A549 treated with Mapracorat at 1 μM for 4 hours (cell line): ENCODE measurements around the gene ZNF865. TPM values are rescaled to one million over a fixed set of nuclear protein-coding genes. Genes with fewer than 3 reads are reported as not detected.

Experiments
- total RNA-seq: library from RNA; stranded (reverse); fragments of 200-300 nt; extraction: Qiagen RNA extraction; gene quantifications from 5 replicates; pipeline ENCODE4 v1.2.3, GENCODE V29; 2022

Gene ZNF865
- 6.9 to 12.2 TPM (median 11.8 TPM) in 5 replicates for total RNA-seq

DNA sequence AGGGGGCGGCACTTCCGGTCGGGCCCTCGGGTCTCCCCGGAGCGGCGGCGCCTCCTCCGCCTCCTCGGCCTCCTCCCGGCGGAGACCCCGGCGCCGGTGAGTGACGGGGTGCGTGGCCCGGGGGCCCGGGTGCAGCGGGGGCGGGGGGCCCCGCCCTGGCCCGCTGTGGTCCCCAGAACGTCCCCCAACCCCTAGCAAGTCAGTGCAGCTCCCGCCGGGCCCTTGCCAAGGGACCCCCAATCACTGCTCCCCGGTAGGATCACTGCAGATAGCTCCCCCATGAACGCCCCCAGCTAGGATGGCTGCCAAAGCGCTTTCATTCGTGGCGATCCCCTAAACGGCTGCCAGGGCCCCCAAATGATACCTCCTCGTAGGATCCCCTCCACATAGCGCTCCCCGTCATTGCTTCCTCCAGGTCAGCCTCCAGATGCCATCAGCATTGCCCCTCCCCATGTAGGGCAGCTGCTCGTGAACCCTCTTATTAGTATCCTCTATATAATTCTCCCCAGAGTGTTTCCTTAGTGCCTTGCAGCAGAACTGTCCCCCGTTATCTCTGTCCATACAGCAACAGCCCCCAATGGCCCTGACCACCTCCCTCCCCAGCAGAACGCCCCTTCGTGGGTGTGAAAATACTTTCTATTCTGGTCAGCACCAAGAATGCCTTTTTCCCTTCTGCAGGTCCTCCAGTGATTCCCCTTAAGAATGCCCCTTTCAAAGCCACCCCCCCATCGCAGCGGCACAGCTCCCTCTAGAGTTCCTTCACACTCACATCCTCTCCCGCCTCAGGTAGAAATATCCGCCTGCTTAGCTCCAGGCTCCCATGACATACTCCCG is at the start of gene ZNF865:
Gene ZNF865, plus strand, starts transcription at position 11 of the 834 bp plus-strand sequence. CDS start 7,972 bp downstream, outside the sequence.

DNA sequence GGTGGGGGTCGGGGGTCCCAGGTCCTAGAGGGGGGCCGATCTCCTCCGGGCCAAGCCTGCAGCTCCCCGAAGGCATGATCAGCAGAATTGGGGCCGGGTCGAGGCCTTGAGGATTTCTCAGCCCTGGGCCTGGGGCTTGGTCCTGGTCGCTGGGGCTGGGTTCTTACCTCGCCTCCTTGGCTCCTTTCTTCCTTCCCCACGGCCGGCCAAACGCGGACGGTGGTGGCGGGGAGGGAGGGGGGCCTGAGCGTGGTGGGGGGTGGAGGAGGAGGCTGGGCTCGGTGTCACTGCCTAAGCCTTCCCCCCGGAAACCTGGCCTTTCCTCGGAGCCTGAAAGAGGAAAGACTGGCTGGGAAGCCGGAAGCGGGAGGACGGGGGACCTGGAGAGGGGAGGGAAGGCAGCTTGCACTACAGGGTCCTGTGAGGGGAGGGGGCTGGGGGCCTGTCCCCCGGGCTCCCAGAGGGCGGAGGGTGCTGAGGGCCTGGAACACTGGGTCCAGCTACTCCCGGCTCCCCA is 24.8 kb upstream of the ZNF865 start, which contains the start of gene ZNF579:
Gene ZNF579, minus strand, starts transcription at position 221 of the 517 bp plus-strand sequence. CDS start 1,209 bp downstream, outside the sequence.

GRCh38 chr19:55599468-55599841 is 6.0 kb upstream of the ZNF865 start, which contains the start of gene FIZ1:
FIZ1 (minus strand) TSS chr19:55599517; CDS start chr19:55597865, 1,652 bp downstream.

GRCh38 chr19:55599842-55600661 is 5.4 kb upstream of the ZNF865 start, which contains the start of gene ZNF524:
ZNF524 (plus strand) TSS chr19:55600288; CDS start chr19:55602113, 1,825 bp downstream.

GRCh38 chr19:55624109-55625003 is 18.9 kb downstream of the ZNF865 start, which contains the start of gene ZNF784:
ZNF784 (minus strand) TSS chr19:55624566; CDS start chr19:55624561, 5 bp downstream.

DNA sequence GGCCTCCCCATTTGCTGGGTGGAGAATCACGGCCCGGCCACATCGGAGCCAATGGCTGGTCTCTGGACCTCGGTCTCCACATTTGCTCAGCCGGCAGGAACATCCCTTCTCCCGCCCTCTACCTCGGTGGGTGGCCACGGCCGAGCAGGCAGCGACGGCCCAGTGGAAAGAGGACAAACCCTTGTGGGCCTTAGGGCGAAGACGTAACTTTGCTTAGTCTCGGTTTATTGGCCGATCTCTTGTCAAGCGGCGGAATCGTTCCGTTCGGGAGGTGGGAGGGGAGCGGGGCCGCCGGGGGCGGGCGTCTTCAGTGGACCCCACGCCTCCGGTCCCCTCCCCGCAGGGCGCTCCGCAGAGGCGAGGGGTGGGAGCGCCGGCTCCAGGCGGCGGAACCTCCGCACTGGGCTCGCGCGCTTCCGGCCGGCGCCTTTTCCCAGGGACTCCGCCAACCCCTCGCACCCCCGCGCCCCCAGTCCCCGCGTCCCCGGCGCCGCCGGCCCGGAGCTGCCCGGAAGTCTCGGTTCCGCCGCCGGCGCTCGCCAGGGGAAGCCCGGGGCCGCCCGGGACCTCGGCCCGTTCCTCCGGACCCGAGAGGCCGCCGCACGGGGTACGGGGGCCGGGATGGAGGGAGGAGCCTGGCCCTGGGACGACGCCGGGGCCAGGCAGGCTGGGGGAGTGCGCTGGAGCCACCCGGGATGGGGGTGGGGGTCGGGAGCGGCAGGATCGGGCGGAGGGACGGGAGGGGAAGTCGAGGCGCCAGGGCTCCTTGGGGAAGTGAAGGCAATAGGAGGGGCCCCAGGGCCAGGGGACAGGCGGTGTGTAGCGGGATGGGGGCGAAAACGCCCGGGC is 35.4 kb downstream of the ZNF865 start, which contains the start of gene ZNF580:
Gene ZNF580, plus strand, starts transcription at position 426 of the 849 bp plus-strand sequence. CDS start 1,507 bp downstream, outside the sequence.

DNA sequence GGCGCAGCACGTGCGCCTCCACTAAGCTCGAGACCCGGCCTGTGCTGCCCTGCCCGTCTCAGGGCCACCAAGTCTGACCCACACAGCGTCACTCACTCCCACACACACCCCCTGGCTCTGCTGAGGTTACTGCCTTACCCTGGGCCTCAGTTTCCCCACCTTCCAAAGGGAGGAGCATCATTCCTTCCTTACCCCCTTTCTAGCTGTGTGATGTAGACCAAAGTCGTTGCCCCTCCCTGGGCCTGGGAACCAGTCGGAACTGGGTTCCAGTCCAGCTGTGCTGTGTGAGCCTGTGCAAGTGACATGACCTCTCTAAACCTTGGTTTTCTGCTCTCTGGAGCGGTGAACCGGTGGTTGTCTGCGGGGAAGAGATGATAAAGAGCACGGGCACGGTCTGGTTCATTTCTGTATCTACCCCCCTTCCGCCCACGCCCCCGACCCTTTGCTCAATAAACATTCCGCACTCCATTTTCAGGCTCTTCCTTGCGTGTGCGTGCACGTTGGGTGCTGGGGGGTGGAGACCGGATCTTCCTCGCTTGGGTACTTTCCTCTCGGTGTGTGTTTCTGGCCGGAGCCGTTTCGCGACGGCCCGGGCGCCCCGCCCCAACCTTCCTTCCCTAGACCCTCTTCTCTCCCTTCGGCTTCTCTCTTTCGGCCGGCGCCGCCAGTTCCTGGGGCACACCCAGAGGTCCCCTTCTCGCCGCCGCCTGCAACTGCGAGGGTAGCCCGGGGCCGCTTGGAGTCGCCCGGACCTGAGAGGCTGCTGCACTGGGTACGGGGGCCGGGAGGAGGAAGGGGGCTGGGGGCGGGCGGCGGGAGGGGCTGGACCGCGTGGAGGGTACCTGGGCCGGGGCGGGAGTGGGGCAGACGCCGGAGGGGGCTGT is 37.8 kb downstream of the ZNF865 start, which contains the start of gene ZNF581:
Gene ZNF581, plus strand, starts transcription at position 647 of the 884 bp plus-strand sequence. CDS start 923 bp downstream, outside the sequence.

DNA sequence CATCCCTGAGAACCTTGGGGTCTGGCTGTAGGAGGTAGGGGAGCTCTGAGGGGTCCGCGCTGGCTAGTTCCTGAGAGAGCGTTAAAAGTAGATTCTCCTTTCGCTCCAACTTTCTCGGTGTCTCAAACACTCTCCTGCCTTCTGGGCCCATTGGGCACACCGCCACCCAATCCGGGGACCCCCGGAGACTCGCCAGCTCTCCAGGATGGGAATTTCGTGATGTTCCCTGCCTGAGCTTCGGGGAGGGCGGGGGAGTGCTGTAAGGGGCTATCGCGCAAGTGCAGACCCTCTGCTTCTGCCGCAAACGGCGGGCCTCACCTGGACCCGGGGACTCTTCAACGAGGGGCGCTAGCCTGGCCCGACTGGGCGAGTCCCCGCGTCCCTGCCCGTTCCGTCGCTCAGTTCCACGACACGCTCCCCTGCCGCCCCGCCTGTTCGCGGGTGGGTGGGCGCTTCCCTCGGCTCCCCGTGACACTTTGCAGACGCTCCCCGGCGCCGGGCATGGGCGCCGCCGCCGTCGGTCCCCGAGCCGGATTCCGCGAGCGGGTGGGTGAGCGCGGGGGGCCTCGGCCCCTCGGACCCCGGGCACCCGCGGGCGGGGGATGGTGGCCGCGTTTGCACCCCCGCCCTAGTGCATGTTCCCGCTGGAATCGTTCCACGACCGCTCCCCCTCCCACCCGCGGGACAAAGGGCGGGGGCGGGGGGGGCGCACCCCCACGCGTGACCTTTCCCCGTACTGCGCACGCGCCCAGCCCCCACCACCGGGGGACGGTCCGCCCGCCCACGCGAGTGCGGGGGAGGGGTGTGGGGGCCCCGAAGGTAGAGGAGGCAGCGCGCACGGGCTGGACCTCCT is 42.5 kb downstream of the ZNF865 start, which contains the start of gene CCDC106:
Gene CCDC106, plus strand, starts transcription at position 481 of the 853 bp plus-strand sequence. CDS start 835 bp downstream, outside the sequence.

GRCh38 chr19:55654868-55655647 is 49.6 kb downstream of the ZNF865 start, which contains the start of gene U2AF2:
U2AF2 (plus strand) TSS chr19:55655035; CDS start chr19:55655105, 70 bp downstream.

Other genes with a start within 250 kb of the ZNF865 start
- 0.05 to 0.22 TPM (median 0.08 TPM) in 5 replicates for gene GARIN5B, start 242.4 kb upstream of the ZNF865 start, total RNA-seq
- gene IL11, start 235.2 kb upstream of the ZNF865 start, total RNA-seq: 16.3 to 22.0 TPM (median 18.1 TPM) in 5 replicates
- gene TMEM190, start 228.8 kb upstream of the ZNF865 start, total RNA-seq: 1.1 to 2.4 TPM (median 1.5 TPM) in 5 replicates
- gene TMEM238, start 221.4 kb upstream of the ZNF865 start, total RNA-seq: 2.5 to 10.7 TPM (median 9.7 TPM) in 5 replicates
- gene RPL28, start 219.7 kb upstream of the ZNF865 start, total RNA-seq: 2,416 to 3,186 TPM (median 2,701 TPM) in 5 replicates
- 282 to 492 TPM (median 445 TPM) in 5 replicates for gene UBE2S, start 197.9 kb upstream of the ZNF865 start, total RNA-seq
- not detected in 5 replicates for gene SHISA7, start 162.3 kb upstream of the ZNF865 start, total RNA-seq
- gene ISOC2, start 144.0 kb upstream of the ZNF865 start, total RNA-seq: 54.7 to 59.3 TPM (median 58.4 TPM) in 5 replicates
- not detected in 5 replicates for gene C19orf85, start 140.9 kb upstream of the ZNF865 start, total RNA-seq
- 2.9 to 8.5 TPM (median 5.4 TPM) in 5 replicates for gene ZNF628, start 129.0 kb upstream of the ZNF865 start, total RNA-seq
- gene NAT14, start 120.5 kb upstream of the ZNF865 start, total RNA-seq: 31.7 to 58.5 TPM (median 52.9 TPM) in 5 replicates
- 0.53 to 0.93 TPM (median 0.61 TPM) in 5 replicates for gene SSC5D, start 117.2 kb upstream of the ZNF865 start, total RNA-seq
- 1.1 to 2.4 TPM (median 1.5 TPM) in 5 replicates for gene SBK2, start 68.5 kb upstream of the ZNF865 start, total RNA-seq
- 0.81 to 1.9 TPM (median 1.6 TPM) in 5 replicates for gene SBK3, start 60.1 kb upstream of the ZNF865 start, total RNA-seq
- 19.1 to 31.9 TPM (median 29.7 TPM) in 5 replicates for gene ZNF579, start 24.8 kb upstream of the ZNF865 start, total RNA-seq
- 21.6 to 25.3 TPM (median 22.9 TPM) in 5 replicates for gene FIZ1, start 6.1 kb upstream of the ZNF865 start, total RNA-seq
- gene ZNF524, start 5.4 kb upstream of the ZNF865 start, total RNA-seq: 11.3 to 19.0 TPM (median 17.5 TPM) in 5 replicates
- 4.0 to 5.9 TPM (median 5.4 TPM) in 5 replicates for gene ZNF784, start 18.9 kb downstream of the ZNF865 start, total RNA-seq
- gene ZNF580, start 35.4 kb downstream of the ZNF865 start, total RNA-seq: 28.0 to 53.4 TPM (median 49.3 TPM) in 5 replicates
- 36.8 to 50.0 TPM (median 46.0 TPM) in 5 replicates for gene ZNF581, start 38.0 kb downstream of the ZNF865 start, total RNA-seq
- gene CCDC106, start 42.6 kb downstream of the ZNF865 start, total RNA-seq: 14.5 to 19.8 TPM (median 18.6 TPM) in 5 replicates
- gene U2AF2, start 49.4 kb downstream of the ZNF865 start, total RNA-seq: 258 to 297 TPM (median 278 TPM) in 5 replicates
- 136 to 211 TPM (median 199 TPM) in 5 replicates for gene EPN1, start 69.6 kb downstream of the ZNF865 start, total RNA-seq
- gene NLRP9, start 132.8 kb downstream of the ZNF865 start, total RNA-seq: not detected in 5 replicates
- gene RFPL4A, start 153.4 kb downstream of the ZNF865 start, total RNA-seq: 0.35 to 0.58 TPM (median 0.41 TPM) in 5 replicates
- not detected in 5 replicates for gene RFPL4AL1, start 163.5 kb downstream of the ZNF865 start, total RNA-seq
- 0.04 TPM in 1 of 5 replicates, not detected in the others for gene NLRP11, start 226.4 kb downstream of the ZNF865 start, total RNA-seq
- 0.18 TPM in 1 of 5 replicates, not detected in the others for gene NLRP4, start 230.9 kb downstream of the ZNF865 start, total RNA-seq